ENCODE results near the gene IKZF3. TPM values are rescaled to one million over a fixed set of nuclear protein-coding genes. Genes with fewer than 3 reads are reported as not detected.
A peak's percentile ranks its signal among the peaks of the same experiment; 100 is the strongest.

IKZF3 gene
- total and polyA plus RNA-seq, 8 donors, result 0.12 to 1.2 (median 0.61) TPM

DNA sequence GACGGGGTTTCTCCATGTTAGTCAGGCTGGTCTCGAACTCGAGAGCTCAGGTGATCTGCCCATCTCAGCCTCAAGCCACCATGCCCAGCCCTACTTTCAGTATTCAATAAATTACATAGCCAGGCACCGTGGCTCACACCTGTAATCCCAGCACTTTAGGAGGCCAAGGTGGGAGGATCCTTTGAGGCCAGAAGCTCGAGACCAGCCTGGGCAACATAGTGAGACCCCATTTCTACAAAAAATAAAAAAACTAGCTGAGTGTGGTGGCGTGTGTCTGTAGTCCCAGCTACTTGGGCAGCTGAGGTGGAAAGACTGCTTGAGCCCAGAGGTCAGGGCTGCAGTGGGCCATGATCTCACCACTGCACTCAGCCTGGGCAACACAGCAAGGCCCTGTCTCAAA, 142.0 kb downstream of the IKZF3 start:
- peaks cover 0 to 18% (median 7%) of the 10 kb centered on the region in 3 donors for H3K36me3 ChIP-seq
- no peaks in the 10 kb centered on the region for H3K27me3 ChIP-seq
- ATAC-seq, result no peak
- H3K27ac ChIP-seq, result no peak overlapping the region
- 94% methylated on average over 6 of the region's 6 CpGs for WGBS, 2 donors
- DNase-seq, result peak in 1 of 6 donors; percentile 5
- no peaks in the 10 kb centered on the region for H3K4me1 ChIP-seq
- no peak overlapping the region for H3K4me3 ChIP-seq
- intact Hi-C loops (cut with DNase I), result no loop called here
- no peak for FAIRE-seq
- H3K9me3 ChIP-seq, result no peaks in the 10 kb centered on the region
- TF ChIP-seq, protein P1, sequence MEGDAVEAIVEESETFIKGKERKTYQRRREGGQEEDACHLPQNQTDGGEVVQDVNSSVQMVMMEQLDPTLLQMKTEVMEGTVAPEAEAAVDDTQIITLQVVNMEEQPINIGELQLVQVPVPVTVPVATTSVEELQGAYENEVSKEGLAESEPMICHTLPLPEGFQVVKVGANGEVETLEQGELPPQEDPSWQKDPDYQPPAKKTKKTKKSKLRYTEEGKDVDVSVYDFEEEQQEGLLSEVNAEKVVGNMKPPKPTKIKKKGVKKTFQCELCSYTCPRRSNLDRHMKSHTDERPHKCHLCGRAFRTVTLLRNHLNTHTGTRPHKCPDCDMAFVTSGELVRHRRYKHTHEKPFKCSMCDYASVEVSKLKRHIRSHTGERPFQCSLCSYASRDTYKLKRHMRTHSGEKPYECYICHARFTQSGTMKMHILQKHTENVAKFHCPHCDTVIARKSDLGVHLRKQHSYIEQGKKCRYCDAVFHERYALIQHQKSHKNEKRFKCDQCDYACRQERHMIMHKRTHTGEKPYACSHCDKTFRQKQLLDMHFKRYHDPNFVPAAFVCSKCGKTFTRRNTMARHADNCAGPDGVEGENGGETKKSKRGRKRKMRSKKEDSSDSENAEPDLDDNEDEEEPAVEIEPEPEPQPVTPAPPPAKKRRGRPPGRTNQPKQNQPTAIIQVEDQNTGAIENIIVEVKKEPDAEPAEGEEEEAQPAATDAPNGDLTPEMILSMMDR (IDR thresholded peaks at IDR 0.05), result no peak

DNA sequence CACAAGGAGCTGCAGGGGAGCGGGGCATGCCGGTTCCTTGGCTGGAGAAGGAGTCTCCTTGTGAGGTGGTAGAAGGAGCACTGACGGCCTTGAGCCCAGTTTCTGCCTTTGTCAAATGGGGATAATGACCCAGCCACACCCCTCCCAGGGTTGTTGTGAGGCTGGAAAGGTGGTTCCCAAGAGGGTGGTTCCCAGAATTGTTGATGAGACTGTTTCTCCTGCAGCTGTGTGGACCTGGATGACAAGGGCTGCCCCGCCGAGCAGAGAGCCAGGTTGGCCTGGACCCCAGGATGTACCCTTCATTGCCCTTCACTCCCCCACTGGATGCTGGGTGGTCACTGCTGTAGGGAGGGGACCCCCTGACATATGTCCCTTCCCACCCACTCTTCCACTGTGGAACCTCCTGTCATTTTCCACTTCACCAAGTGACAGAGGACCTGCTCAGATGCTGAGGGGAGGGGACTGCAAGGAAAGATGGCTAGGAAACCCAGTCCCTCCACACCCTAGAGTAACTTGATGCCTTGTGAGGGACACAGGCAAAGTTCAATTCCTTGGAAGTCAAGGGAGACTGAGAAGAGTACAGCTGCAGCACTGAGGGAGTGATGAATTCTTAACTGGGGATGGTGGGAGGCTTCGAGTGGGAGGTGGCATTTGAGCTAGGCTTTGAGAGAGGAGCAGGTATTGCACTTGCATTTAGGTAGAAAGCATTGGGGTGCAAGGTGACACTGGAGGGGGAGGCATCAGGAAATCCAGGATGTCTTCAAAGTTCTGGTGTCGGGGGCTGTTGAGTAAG, 144.4 kb downstream of the IKZF3 start:
- no peaks in the 10 kb centered on the region for H3K27me3 ChIP-seq
- no peaks in the 10 kb centered on the region for H3K9me3 ChIP-seq
- FAIRE-seq, result no peak
- H3K27ac ChIP-seq, result no peak overlapping the region
- ATAC-seq, result no peak
- intact Hi-C loops (cut with DNase I), result no loop called here
- TF ChIP-seq, protein P1 (IDR thresholded peaks at IDR 0.05), result no peak
- H3K36me3 ChIP-seq, result peaks cover 0 to 27% (median 12%) of the 10 kb centered on the region in 3 donors
- H3K4me1 ChIP-seq, result no peaks in the 10 kb centered on the region
- 89 to 90% methylated on average over 7 of the region's 7 CpGs for WGBS, 2 donors
- H3K4me3 ChIP-seq, result no peak overlapping the region
- peak in 1 of 6 donors; percentile 15 for DNase-seq

DNA sequence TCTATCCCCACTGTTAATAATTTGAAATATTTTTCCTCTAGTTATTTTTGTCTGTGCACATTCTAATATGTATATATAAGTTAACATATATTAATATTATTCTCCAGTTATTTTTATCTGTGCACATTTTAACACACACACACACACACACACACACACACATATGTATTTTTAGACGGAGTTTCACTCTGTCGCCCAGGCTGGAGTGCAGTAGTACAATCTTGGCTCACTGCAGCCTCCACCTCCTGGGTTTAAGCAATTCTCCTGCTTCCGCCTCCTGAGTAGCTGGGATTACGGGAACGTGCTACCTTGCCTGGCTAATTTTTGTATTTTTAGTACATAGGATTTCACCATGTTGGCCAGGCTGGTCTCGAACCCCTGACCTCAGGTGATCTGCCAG, 146.5 kb downstream of the IKZF3 start:
- H3K27ac ChIP-seq, result no peak overlapping the region
- no peaks in the 10 kb centered on the region for H3K9me3 ChIP-seq
- peak in 1 of 6 donors; percentile 6 for DNase-seq
- intact Hi-C loops (cut with DNase I), result no loop called here
- no peaks in the 10 kb centered on the region for H3K27me3 ChIP-seq
- 86 to 90% methylated on average over 6 of the region's 6 CpGs for WGBS, 2 donors
- no peak for ATAC-seq
- peaks cover 0 to 27% (median 12%) of the 10 kb centered on the region in 3 donors for H3K36me3 ChIP-seq
- TF ChIP-seq, protein P1 (IDR thresholded peaks at IDR 0.05), result no peak
- H3K4me3 ChIP-seq, result no peak overlapping the region
- no peak for FAIRE-seq
- no peaks in the 10 kb centered on the region for H3K4me1 ChIP-seq

DNA sequence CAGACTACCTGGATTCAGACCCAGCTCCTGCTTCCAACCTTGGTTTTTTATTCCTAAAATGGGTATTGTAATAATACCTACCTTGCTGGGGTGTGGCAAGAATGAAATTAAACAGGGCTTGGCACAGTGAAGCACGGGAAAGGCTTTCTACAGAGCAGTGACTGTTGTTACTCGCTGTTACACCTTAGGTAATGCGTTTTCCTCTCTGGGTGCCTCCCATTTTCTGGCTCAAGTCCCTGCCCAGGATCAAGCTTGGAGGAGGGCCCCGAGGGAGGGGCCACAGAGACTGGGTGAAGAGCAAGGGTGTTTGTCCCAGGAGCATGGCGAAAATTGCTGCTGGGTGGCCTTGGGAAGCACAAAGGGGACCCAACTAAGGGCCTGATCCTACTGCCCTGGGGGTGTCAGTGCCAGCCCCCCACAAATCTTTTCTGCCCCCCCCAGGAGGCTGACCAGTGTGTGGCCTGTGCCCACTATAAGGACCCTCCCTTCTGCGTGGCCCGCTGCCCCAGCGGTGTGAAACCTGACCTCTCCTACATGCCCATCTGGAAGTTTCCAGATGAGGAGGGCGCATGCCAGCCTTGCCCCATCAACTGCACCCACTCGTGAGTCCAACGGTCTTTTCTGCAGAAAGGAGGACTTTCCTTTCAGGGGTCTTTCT, 147.1 kb downstream of the IKZF3 start:
- no peak overlapping the region for H3K4me3 ChIP-seq
- H3K27ac ChIP-seq, result peak overlapping the region in 2 of 4 donors; percentile 12 to 30
- H3K9me3 ChIP-seq, result no peaks in the 10 kb centered on the region
- TF ChIP-seq, protein P1 (IDR thresholded peaks at IDR 0.05), result no peak
- H3K4me1 ChIP-seq, result no peaks in the 10 kb centered on the region
- 76 to 77% methylated on average over 11 of the region's 11 CpGs for WGBS, 2 donors
- no peaks in the 10 kb centered on the region for H3K27me3 ChIP-seq
- intact Hi-C loops (cut with DNase I), result no loop called here
- peaks cover 0 to 34% (median 12%) of the 10 kb centered on the region in 3 donors for H3K36me3 ChIP-seq
- peak; percentile 47 to 76 (median 58) for ATAC-seq
- FAIRE-seq, result no peak
- peak in 2 of 6 donors; percentile 0 to 27 for DNase-seq
